ENCODE results near the gene MAD1L1.

DNA sequence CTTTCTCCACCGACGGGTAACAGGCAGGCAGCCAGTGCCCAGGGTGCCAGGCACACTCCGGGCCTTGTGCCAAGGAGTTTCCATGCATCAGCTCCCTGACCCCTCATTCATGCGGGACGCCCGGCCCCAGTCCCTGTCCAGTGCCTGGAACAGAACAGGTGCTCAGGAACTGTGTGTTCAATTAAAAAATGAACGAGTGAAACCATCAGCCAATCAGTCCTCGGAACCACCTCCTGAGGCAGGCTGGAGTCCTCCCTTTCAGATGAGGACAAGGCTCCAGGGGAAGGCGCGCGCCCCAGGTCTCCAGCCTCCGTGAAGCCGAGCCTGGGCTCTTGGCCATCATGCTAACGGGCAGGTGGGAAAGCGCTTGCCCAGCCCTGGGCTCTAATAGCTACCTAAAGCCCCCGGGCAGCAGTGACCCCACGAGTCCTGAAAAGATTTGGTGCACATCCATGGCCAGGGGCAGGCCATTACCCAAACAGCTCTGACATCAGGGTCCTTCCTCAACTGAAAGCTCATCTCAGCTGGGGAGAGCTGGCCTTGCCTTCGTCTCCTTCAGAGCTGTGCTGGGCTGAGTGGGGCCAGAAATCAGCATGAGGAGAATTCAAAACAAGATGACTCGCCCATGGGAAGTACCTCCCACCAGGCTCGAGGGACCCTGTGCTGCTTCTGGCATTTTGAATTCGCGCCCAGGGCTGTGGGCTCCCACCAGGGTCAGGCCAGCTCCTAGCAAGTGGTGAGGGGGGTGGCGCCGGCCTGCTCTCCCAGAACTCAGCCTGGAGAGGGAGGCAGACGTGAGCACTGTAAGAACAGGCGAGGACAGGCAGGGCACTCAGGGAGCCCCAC is 200.5 kb downstream of the MAD1L1 start:
- no peak for TF ChIP-seq POLR2A (IDR thresholded peaks at IDR 0.05)
- TF ChIP-seq, protein P1, sequence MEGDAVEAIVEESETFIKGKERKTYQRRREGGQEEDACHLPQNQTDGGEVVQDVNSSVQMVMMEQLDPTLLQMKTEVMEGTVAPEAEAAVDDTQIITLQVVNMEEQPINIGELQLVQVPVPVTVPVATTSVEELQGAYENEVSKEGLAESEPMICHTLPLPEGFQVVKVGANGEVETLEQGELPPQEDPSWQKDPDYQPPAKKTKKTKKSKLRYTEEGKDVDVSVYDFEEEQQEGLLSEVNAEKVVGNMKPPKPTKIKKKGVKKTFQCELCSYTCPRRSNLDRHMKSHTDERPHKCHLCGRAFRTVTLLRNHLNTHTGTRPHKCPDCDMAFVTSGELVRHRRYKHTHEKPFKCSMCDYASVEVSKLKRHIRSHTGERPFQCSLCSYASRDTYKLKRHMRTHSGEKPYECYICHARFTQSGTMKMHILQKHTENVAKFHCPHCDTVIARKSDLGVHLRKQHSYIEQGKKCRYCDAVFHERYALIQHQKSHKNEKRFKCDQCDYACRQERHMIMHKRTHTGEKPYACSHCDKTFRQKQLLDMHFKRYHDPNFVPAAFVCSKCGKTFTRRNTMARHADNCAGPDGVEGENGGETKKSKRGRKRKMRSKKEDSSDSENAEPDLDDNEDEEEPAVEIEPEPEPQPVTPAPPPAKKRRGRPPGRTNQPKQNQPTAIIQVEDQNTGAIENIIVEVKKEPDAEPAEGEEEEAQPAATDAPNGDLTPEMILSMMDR (IDR thresholded peaks at IDR 0.05): no peak
- no peak for TF ChIP-seq EP300 (IDR thresholded peaks at IDR 0.05)
